Loucy (cell line): Measurements from ENCODE around the gene GJC1.

Source experiments
- EZH2phosphoT487 ChIP-seq: fragments of 200-600 bp; IDR thresholded peaks from 2 replicates; pipeline ENCODE4 v1.6.1; 2018; ENCODE audit warnings: antibody characterized with exemption, mild to moderate bottlenecking, moderate library complexity, borderline replicate concordance
- TF ChIP-seq, protein P1 (sequence below): fragments of 200-600 bp; sonication (generic); conservative IDR thresholded peaks from 2 replicates; pipeline ENCODE4 v1.5.1; 2014; ENCODE audit warnings: mild to moderate bottlenecking, antibody characterized with exemption, low read length

DNA sequence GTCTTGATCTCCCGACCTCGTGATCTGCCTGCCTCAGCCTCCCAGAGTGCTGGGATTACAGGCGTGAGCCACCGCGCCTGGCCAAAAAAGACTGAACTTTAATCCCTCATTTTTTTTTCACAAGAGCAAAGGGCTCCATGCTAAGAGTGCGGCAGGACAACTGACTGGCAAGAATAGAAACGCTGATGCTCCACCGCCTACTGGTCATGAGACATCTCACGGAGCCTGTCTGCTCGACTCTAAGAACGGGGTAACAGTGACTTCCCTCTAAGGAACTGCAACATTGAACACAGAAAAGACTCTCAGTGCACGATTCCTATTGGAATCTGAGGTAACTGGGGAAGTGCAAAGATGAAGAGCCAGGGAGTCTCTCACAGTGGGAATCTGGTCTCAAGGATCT lies 41.5 kb upstream of the GJC1 start:
- TF ChIP-seq, protein P1, sequence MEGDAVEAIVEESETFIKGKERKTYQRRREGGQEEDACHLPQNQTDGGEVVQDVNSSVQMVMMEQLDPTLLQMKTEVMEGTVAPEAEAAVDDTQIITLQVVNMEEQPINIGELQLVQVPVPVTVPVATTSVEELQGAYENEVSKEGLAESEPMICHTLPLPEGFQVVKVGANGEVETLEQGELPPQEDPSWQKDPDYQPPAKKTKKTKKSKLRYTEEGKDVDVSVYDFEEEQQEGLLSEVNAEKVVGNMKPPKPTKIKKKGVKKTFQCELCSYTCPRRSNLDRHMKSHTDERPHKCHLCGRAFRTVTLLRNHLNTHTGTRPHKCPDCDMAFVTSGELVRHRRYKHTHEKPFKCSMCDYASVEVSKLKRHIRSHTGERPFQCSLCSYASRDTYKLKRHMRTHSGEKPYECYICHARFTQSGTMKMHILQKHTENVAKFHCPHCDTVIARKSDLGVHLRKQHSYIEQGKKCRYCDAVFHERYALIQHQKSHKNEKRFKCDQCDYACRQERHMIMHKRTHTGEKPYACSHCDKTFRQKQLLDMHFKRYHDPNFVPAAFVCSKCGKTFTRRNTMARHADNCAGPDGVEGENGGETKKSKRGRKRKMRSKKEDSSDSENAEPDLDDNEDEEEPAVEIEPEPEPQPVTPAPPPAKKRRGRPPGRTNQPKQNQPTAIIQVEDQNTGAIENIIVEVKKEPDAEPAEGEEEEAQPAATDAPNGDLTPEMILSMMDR = no peak
- no peak for TF ChIP-seq EZH2phosphoT487
